MV-4-11 (cell line): Measurements from ENCODE around the gene DPYD.

Experiments used
- DNase-seq: peaks from one replicate; lab custom pipeline; 2025; lab: John Stamatoyannopoulos, UW

DPYD gene

DNA sequence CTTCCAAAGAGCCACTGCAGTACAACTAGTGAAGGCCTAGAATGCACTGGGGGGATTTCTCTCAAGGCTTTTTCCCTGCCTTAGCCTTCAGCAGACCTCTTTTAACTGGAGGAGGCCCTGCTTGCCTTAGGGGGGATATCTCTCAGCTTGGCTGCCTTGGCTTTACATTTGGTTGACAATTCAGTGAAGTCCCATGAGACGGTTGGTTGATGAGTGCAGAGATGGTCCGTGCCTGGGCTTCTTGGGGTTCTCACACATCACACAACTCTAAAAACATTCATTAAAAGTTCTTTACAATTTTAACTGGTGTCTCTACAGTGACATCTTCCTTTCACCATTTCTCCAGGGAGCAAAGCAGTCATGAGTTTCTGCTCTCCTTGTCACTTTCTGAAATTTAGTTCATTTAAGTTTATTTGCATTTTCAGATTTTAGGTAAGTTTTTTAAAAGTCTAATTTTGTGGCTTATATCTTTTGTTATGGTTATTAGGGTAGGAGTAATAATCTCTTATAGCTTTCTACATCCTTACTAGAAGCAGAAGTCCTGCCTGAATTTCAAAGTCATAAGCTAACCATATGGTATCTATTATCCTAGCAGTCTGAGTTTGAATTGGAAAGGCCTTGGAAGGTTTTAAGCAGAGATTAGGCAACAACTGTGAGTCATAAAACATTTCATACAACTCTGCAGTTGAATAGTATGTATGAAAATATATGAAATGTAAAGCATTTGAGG is 487.6 kb downstream of the DPYD start:
- peak; percentile 33 for DNase-seq

DNA sequence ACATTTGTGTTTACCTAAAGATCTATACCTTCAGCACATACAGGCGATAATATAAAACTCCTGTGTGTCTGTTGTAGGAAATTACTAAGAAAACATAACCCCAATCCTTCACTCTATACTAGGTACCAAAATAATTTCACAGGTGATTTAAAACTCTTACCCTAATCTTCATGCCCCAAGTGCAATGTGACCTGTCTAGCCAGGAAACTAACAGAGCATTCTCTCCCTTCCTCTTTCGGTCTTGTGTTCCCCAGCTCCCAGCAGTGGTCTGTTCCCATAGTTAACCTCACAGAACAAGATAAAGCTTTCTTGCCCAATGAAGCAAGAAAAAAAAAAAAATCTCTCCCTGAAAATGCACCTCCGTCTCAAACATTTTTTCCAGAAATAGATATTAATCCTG is 493.5 kb downstream of the DPYD start:
- DNase-seq, result peak; percentile 24

DNA sequence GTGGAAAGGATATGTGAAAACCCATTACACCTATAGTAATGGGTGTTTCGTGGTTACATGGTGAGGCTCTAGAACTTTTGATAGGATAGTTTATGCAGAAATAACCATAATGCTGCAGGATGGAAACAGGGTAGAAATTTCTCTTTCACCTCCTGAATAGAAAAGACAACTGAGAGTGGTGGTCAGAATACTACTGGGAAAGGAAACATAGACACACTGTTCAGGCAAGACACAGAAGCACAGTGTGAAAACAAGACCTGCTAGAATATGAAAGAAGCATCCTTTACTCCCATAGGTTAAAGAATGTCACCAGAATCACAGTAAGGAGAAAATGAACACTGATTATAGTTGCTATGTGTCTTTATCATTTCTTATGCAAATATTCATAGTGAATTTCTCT is 496.6 kb downstream of the DPYD start:
- DNase-seq, result no peak

DNA sequence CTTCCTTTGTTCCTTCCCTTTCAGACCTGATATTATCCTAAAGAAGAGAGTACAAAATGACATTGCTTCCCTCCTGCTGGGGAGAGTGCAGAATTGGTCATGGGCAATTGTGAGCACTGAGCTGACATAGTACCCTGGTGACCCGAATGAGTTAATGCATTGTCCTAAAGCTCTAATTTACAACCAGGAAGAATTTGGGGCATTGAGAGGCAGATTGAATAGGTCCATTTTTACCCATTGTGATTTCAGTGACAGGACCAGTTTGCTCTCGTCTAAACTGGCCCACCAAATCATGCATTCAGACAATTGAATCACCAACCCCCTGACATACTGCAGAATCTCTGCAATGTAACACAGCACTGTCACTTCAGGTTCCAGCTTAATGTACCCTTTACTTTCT is 497.4 kb downstream of the DPYD start:
- DNase-seq, result no peak

- no peak for DNase-seq
Measured at GRCh38 chr1:97417661-97418060, 503.2 kb downstream of the DPYD start.

GRCh38 chr1:97414682-97415312 is 506.0 kb downstream of the DPYD start:
- DNase-seq, result no peak

DNA sequence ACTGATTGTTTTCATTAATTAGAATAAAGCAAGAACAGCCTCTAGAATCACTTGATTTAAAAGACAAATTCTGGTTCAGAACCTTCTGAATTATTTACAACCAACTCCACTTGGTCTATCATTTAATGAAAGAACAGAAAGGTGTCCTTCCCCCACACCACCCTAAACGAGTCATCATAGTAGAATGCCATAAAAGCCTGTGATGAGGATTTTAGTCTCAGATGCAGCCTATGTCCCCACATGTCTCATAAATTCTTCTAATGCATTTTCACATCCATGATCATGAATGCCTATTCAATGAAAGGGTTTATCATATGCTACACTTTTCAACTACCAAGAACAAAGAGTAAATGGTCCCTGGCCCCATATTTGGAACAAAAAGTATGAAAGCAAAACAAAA is 508.1 kb downstream of the DPYD start:
- no peak for DNase-seq

DNA sequence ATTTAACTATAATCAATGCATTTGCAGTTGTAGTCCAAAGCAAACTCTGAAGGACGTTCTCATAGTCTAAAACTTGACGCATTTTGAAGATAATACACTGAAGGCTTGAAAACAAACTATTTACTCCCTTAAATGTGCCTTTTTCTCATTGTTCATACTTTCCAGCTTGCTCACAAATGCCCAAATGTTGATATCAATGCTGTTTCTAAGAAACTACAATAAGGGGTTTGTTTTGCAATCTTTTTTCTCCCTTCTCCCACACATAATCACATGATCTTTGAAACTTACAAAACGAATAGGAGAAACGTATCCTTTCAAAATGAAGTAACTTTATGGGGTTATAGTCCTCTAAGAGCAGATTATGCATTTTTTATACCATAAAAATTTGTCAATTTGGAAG is 508.7 kb downstream of the DPYD start:
- peak; percentile 5 for DNase-seq

- DNase-seq, result no peak
Measured at GRCh38 chr1:97396463-97396862, 524.4 kb downstream of the DPYD start.

DNA sequence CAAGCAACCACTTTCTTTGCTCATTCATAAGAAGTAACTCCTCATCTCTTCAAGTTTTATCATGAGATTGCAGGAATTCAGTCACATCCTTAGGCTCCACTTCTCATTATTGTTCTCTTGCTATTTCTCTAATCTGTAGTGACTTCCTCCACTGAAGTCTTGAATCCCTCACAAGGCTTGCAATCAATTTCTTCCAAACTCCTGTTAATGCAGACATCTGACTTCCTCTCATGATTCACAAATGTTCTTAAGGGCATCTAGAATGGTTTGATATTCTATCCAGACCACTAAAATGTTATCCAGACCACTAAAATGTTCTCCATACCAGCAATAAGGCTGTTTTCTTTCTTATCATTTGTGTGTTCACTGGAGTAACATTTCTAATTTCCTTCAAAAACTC is 528.1 kb downstream of the DPYD start:
- DNase-seq, result peak; percentile 2

- no peak for DNase-seq
Measured at GRCh38 chr1:97385536-97386277, 535.1 kb downstream of the DPYD start.

DNA sequence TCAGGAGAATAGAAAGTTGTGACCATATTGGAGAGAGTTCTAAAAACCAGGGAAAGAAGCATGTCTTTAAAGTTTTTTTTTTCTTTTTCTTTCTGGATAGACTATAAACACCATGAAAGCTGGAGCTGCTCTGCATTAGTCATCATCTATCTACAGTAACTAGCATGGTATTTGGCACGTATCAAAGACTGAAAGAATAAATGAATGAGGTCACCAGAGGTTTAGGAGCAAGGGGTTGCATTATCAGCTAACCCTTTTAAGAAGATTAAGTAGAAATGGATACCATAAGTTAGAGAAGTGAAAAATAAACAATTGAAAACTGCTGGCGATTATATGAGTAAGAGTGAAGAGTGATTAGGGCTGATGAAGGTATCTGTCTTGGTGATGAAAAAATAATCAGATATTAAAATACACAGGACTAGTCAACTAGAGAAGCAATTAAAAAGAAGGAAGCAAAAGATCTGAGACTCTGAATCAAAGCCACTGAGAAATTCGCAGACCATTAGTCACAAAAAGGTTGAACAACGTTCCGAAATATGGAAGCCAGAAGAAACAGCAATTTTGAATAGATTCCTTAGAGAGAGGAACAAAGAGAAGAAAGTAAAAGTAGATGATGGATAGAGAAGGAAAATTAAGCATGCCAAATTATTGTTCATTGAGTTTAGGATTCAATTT is 536.4 kb downstream of the DPYD start:
- DNase-seq, result no peak

GRCh38 chr1:97383797-97384196 is 537.0 kb downstream of the DPYD start:
- no peak for DNase-seq

GRCh38 chr1:97382206-97382605 is 538.6 kb downstream of the DPYD start:
- DNase-seq, result no peak

DNA sequence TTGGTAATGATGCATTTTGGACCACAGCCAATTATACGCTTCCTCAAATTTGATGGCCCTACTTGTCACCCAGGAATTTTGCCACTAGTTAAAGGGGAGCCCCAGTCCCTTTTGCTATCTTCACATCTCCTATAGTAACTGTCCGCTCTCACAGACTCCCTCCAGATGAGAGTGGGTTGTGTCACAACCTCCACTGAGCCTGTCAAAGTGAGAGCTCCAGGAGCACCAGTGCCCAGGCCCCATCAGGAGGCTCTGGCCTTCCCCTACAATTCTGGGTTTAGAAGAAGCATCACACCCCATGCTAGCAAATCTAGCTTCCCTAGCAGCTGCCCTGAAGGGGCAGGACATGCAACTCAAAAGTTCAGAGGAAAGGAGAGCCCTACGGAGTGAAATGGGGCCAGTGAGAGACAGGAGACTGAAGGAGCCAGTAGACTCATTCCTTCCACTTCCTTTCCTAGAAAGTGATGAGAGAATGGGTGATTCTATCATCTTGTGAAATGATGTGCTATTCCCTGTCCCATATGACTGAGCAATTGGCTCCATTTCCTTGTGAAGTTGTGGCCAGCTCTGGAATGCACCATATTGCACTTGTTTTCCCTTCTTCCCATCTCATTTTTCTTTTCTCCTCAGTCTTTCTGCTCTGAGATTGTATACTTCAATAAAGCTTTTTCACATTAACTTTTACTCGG is 541.3 kb downstream of the DPYD start:
- DNase-seq, result peak; percentile 25

- DNase-seq, result no peak
Measured at GRCh38 chr1:97378596-97378995, 542.2 kb downstream of the DPYD start.

GRCh38 chr1:97377432-97378034 is 543.3 kb downstream of the DPYD start:
- DNase-seq, result no peak

- DNase-seq, result no peak
Measured at GRCh38 chr1:97373000-97373399, 547.8 kb downstream of the DPYD start.

- no peak for DNase-seq
Measured at GRCh38 chr1:97372531-97372930, 548.3 kb downstream of the DPYD start.

DNA sequence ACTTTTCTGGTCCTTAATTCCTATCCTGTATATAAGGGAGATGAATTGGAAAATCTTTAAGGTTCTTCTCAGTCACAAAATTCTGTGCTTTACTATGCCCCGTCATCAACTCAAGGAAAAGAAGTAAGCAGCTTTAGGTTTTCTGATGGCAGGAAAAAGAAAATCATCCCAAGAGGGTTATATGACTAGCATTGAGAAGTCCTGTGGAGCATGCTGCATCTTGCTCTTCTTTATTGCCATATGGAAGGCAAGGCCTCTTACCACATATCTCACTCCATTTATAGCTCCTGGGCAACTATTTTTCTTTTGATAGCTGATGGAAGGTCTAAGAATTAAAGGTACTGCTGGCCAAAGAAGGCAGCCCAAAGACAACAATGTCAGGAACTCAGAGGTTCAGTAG is 552.5 kb downstream of the DPYD start:
- no peak for DNase-seq

GRCh38 chr1:97366984-97367383 is 553.9 kb downstream of the DPYD start:
- DNase-seq, result no peak

DNA sequence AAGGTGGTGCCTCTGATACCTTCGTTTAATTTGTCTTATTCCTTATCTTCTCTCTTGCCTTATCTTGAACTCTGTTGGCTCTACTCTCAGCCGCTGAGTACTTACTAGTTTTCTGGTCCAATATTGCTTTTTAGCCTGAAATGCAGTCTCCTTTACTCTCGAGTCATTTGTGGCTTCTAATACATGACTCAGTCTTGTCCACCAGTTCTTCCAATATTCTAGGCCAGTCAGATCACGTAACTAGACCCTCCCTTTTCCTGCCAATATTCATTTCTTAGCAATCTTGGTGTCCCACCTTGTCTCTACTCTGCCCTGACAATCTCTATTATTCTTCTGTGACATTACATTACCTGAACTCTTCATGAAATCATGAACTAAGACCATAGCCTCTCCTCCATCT is 555.8 kb downstream of the DPYD start:
- no peak for DNase-seq
